H1 (cell line): ENCODE measurements around the gene ALK. TPM values are rescaled to one million over a fixed set of nuclear protein-coding genes. Genes with fewer than 3 reads are reported as not detected.

Experiments used
- CTCF ChIA-PET: fragments of 300-600 bp; sonication (Branson Sonifier 250); formaldehyde crosslinking; loops from one replicate; lab custom pipeline; 2021; ENCODE audit not compliant: partially characterized antibody; lab: Charles Lee
- POLR2A ChIA-PET: fragments of 300-600 bp; sonication (Branson Sonifier 250); formaldehyde crosslinking; loops from one replicate; lab custom pipeline; 2021; ENCODE audit warnings: inconsistent platforms; ENCODE audit not compliant: partially characterized antibody; lab: Charles Lee
- DNase-seq, 2 experiments: peaks; one replicate each; pipeline versions ENCODE4 v3.0.0 to v3.0.0-alpha.2; 2010 to 2022; ENCODE audit warnings: low spot score in 2 of 2, low read depth in 1 of 2, mixed read lengths in 1 of 2
- FAIRE-seq: peaks from 2 replicates; lab custom pipeline; 2011; peaks lifted over from hg19 to GRCh38; lab: Jason Lieb, UNC
- H2AFZ ChIP-seq: 2 replicates; pipeline ENCODE4 v1.8.1; 2012; ENCODE audit warnings: low read length, inconsistent platforms
- H2AK5ac ChIP-seq: 2 replicates; pipeline ENCODE4 v1.6.1; 2013; ENCODE audit warnings: low read depth, low read length
- H2BK120ac ChIP-seq: replicated peaks from 2 replicates; pipeline ENCODE3; 2013; ENCODE audit warnings: low read depth, low read length, inconsistent platforms
- H2BK12ac ChIP-seq: 2 replicates; pipeline ENCODE4 v1.6.1; 2013; ENCODE audit warnings: low read depth, low read length
- H2BK15ac ChIP-seq: 2 replicates; pipeline ENCODE4 v1.6.1; 2013; ENCODE audit warnings: low read length
- H2BK20ac ChIP-seq: 2 replicates; pipeline ENCODE4 v1.6.1; 2013; ENCODE audit warnings: low read length
- H2BK5ac ChIP-seq: 2 replicates; pipeline ENCODE4 v1.6.1; 2013; ENCODE audit warnings: low read depth, low read length
- H3K14ac ChIP-seq: 2 replicates; pipeline ENCODE4 v1.6.1; 2013; ENCODE audit warnings: inconsistent platforms; ENCODE audit not compliant: insufficient read length
- H3K18ac ChIP-seq: 2 replicates; pipeline ENCODE4 v1.6.1; 2013; ENCODE audit warnings: low read length; ENCODE audit errors: extremely low read depth
- H3K23ac ChIP-seq: 2 replicates; pipeline ENCODE4 v1.6.1; 2013; ENCODE audit warnings: inconsistent platforms; ENCODE audit not compliant: insufficient read length
- H3K23me2 ChIP-seq: 2 replicates; pipeline ENCODE4 v1.6.1; 2013; ENCODE audit warnings: low read depth, low read length
- H3K27ac ChIP-seq: 2 replicates; pipeline ENCODE4 v1.6.1; 2011; ENCODE audit warnings: low read depth, low read length, inconsistent platforms
- H3K27me3 ChIP-seq, 4 experiments: replicated peaks in 1 of 4; 1 replicate in 1 of 4; 2 replicates in 3 of 4; pipeline versions ENCODE4 v1.6.1 to v1.8.1; 2011 to 2013; ENCODE audit warnings: low read length in 3 of 4, mild to moderate bottlenecking in 3 of 4, inconsistent platforms in 2 of 4, mixed read lengths in 2 of 4, moderate library complexity in 1 of 4; ENCODE audit not compliant: control insufficient read depth in 3 of 4, insufficient read depth in 3 of 4; ENCODE audit errors: extremely low read depth in 1 of 4
- H3K36me3 ChIP-seq, 4 experiments: 2 replicates each; pipeline versions ENCODE4 v1.6.1 to v1.8.1; 2011 to 2013; ENCODE audit warnings: mild to moderate bottlenecking in 4 of 4, low read length in 3 of 4, moderate library complexity in 2 of 4, control low read depth in 1 of 4, inconsistent platforms in 1 of 4; ENCODE audit not compliant: insufficient read depth in 4 of 4, control insufficient read depth in 2 of 4
- H3K4ac ChIP-seq: replicated peaks from 2 replicates; pipeline ENCODE3; 2013; ENCODE audit warnings: low read length, low read depth, mixed read lengths, inconsistent platforms; ENCODE audit not compliant: insufficient read length
- H3K4me1 ChIP-seq, 4 experiments: replicated peaks in 1 of 4; 1 replicate in 1 of 4; 2 replicates in 3 of 4; pipeline versions ENCODE4 v1.6.1 to v1.8.1; 2011 to 2013; ENCODE audit warnings: low read length in 3 of 4, inconsistent platforms in 2 of 4, mixed read lengths in 1 of 4; ENCODE audit not compliant: insufficient read depth in 4 of 4, control insufficient read depth in 3 of 4
- H3K4me2 ChIP-seq, 2 experiments: 2 replicates each; pipeline versions ENCODE4 v1.6.1 to v1.8.1; 2011 to 2013; ENCODE audit warnings: low read depth in 2 of 2, low read length in 2 of 2, control low read depth in 1 of 2, inconsistent platforms in 1 of 2, mild to moderate bottlenecking in 1 of 2; ENCODE audit not compliant: insufficient read depth in 1 of 2
- H3K4me3 ChIP-seq, 4 experiments: fragments of 200-600, 300-600 bp in 1 of 4; sonication (generic), shearing (Covaris generic), sonication (Bioruptor Twin) in 1 of 4; 2 replicates each; pipeline versions ENCODE4 v1.5.1 to v1.8.1; 2011 to 2016; ENCODE audit warnings: low read length in 4 of 4, low read depth in 3 of 4, control low read depth in 2 of 4, inconsistent platforms in 2 of 4, mild to moderate bottlenecking in 2 of 4, mixed read lengths in 1 of 4, moderate library complexity in 1 of 4; ENCODE audit not compliant: insufficient read depth in 2 of 4; ENCODE audit errors: extremely low read depth in 1 of 4
- H3K56ac ChIP-seq: replicated peaks from 2 replicates; pipeline ENCODE3; 2013; ENCODE audit warnings: low read depth, mild to moderate bottlenecking, mixed read lengths, low read length, inconsistent platforms; ENCODE audit not compliant: insufficient read length
- H3K79me1 ChIP-seq: 2 replicates; pipeline ENCODE4 v1.6.1; 2013; ENCODE audit warnings: low read depth, low read length, control low read depth
- H3K79me2 ChIP-seq, 2 experiments: 2 replicates each; pipeline versions ENCODE4 v1.6.1 to v1.8.1; 2012 to 2013; ENCODE audit warnings: low read length in 2 of 2, mild to moderate bottlenecking in 2 of 2, inconsistent platforms in 1 of 2; ENCODE audit not compliant: insufficient read depth in 2 of 2, control insufficient read depth in 1 of 2
- H3K9ac ChIP-seq, 4 experiments: replicated peaks in 1 of 4; 1 replicate in 1 of 4; 2 replicates in 3 of 4; pipeline versions ENCODE4 v1.6.1 to v1.8.1; 2011 to 2013; ENCODE audit warnings: low read depth in 3 of 4, low read length in 3 of 4, control low read depth in 2 of 4, mild to moderate bottlenecking in 2 of 4, moderate library complexity in 2 of 4, inconsistent platforms in 1 of 4; ENCODE audit errors: extremely low read depth in 1 of 4
- H3K9me3 ChIP-seq, 2 experiments: 2 replicates each; pipeline versions ENCODE4 v1.6.1 to v1.8.1; 2012 to 2013; ENCODE audit warnings: mild to moderate bottlenecking in 2 of 2, moderate library complexity in 2 of 2, control low read depth in 1 of 2, inconsistent platforms in 1 of 2, low read depth in 1 of 2, low read length in 1 of 2, mixed read lengths in 1 of 2; ENCODE audit not compliant: insufficient read depth in 2 of 2
- H4K20me1 ChIP-seq, 2 experiments: replicated peaks in 1 of 2; 2 replicates each; pipeline versions ENCODE3 to v1.8.1; 2011 to 2013; ENCODE audit warnings: inconsistent platforms in 2 of 2, low read length in 2 of 2, mild to moderate bottlenecking in 1 of 2; ENCODE audit not compliant: insufficient read depth in 2 of 2, control insufficient read depth in 1 of 2
- H4K5ac ChIP-seq: 2 replicates; pipeline ENCODE4 v1.6.1; 2013; ENCODE audit warnings: low read length, low read depth, mixed read lengths, inconsistent platforms; ENCODE audit not compliant: insufficient read length
- H4K8ac ChIP-seq: 2 replicates; pipeline ENCODE4 v1.8.0; 2013; ENCODE audit warnings: mild to moderate bottlenecking, moderate library complexity, low read length, inconsistent platforms; ENCODE audit not compliant: insufficient read depth; ENCODE audit errors: extremely low read depth
- H4K91ac ChIP-seq: replicated peaks from 2 replicates; pipeline ENCODE3; 2013; ENCODE audit warnings: low read length, mixed read lengths, inconsistent platforms; ENCODE audit not compliant: insufficient read length
- CHD1 ChIP-seq: IDR thresholded peaks from 2 replicates; pipeline ENCODE4 v1.6.1; 2012; ENCODE audit warnings: low read depth, low read length, improper control_type of control experiment
- SP4 ChIP-seq: IDR thresholded peaks from 2 replicates; pipeline ENCODE4 v1.6.1; 2012; ENCODE audit warnings: low read length, inconsistent platforms
- WGBS, 2 experiments: shearing (Covaris generic) in 1 of 2; methylation state at CpG; one replicate each; pipeline versions ENCODE4 v1.1.6 to v1.1.7; 2013 to 2015; ENCODE audit warnings: low lambda C conversion rate in 2 of 2, mixed read lengths in 2 of 2, inconsistent platforms in 1 of 2, low coverage in 1 of 2, missing lambda C conversion rate in 1 of 2; ENCODE audit not compliant: insufficient replicate concordance in 2 of 2, insufficient coverage in 1 of 2, insufficient read length in 1 of 2; ENCODE audit errors: extremely low coverage in 1 of 2, missing lambda C conversion rate in 1 of 2; 5-methylcytosine and 5-hydroxymethylcytosine counted together
- polyA plus RNA-seq, 7 experiments: library from polyadenylated mRNA; depleted of rRNA in 3 of 7; stranded (reverse) in 5 of 7; unstranded in 2 of 7; fragments of >200 nt in 5 of 7; fragments of 200-250 nt in 2 of 7; gene quantifications; 1 replicate in 5 of 7; 2 replicates in 1 of 7; 4 replicates in 1 of 7; pipeline versions ENCODE4 v1.2.1 to v1.2.3, GENCODE V29; 2011 to 2013; ENCODE audit warnings: missing spikeins in 2 of 7, mixed read lengths in 2 of 7
- total RNA-seq: library from RNA; stranded (reverse); fragmentation: NEBNext Ultra II Directional; extraction: Animal tissue kit (Norgen Biotek cat#: 25700); gene quantifications from 2 replicates; pipeline ENCODE4 v1.2.1, GENCODE V29; 2021

The ALK gene
- total and polyA plus RNA-seq, 2 of the 8 experiments (the other 6 are each of a cell fraction or from before 2014, with no cell fraction given), result 0.02 to 0.09 TPM

- ChIA-PET POLR2A (no interaction called here), CTCF (interaction anchor here (0.9 to 1.0 kb wide), 2 partner anchors 8 to 10 kb away, joined by 3 read pairs; no protein-coding TSS in a partner anchor)
- Histone ChIP-seq H3K79me1 (no peaks in the 10 kb centered on the region), H2BK120ac (no peak overlapping the region), H3K4ac (no peak overlapping the region), H4K91ac (no peak overlapping the region), H4K8ac (no peak overlapping the region), H3K27ac (no peak overlapping the region), H3K27me3 (no peaks in the 10 kb centered on the region), H3K23ac (no peak overlapping the region), H3K4me3 (no peak overlapping the region), H3K79me2 (no peaks in the 10 kb centered on the region), H3K36me3 (no peaks in the 10 kb centered on the region), H4K20me1 (no peaks in the 10 kb centered on the region), H3K4me1 (peaks cover 0 to under 1% (median 0%) of the 10 kb centered on the region in 4 experiments; a peak in 1 of 7 replicates), H3K9ac (no peak overlapping the region), H3K56ac (no peak overlapping the region), H3K14ac (no peak overlapping the region), H2BK5ac (no peak overlapping the region), H2AK5ac (no peak overlapping the region), H2AFZ (no peak overlapping the region), H3K23me2 (no peaks in the 10 kb centered on the region), H3K18ac (no peak overlapping the region), H4K5ac (no peak overlapping the region), H3K4me2 (no peak overlapping the region), H2BK12ac (no peak overlapping the region), H2BK20ac (no peak overlapping the region), H3K9me3 (no peaks in the 10 kb centered on the region), H2BK15ac (no peak overlapping the region)
- FAIRE-seq (no peak), DNase-seq (no peak)
- TF ChIP-seq SP4, result no peak
- no peak for TF ChIP-seq CHD1
- 88% methylated on average over 3 of the region's 3 CpGs; no CpG with 5 or more reads in 1 of the 2 experiments for WGBS, 2 experiments
These were observed 223.2 kb downstream of the ALK start for GRCh38 chr2:29698216-29698615.
